GM08714 (cell line): ENCODE results near the gene TIMM29.

Experiments used
- H3K4me3 ChIP-seq: fragments of 200-500 bp; sonication (Bioruptor generic); 2 replicates; pipeline ENCODE4 v1.5.1; 2014; ENCODE audit warnings: mild to moderate bottlenecking, low read length, inconsistent platforms
- ZNF274 ChIP-seq: IDR thresholded peaks from 2 replicates; pipeline ENCODE4 v1.6.1; 2012; ENCODE audit warnings: mild to moderate bottlenecking, low read depth, low read length

The TIMM29 gene

DNA sequence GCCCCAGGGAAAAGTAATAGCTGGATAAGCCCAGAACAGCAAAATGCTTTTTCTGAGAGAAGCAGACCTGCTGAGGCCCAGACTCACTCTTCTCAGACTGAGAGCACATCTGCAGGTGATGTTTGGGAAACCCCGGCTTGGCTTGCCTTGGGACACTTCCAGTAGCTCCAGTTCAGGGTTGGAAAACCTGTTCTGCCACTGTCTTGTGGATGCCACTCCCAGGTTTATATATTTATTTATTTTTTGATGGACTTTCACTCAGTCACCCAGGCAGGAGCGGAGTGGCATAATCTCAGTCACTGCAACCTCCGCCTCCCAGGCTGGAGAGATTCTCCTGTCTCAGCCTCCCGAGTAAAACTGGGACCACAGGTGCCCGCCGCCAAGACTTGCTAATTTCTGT is 24.2 kb downstream of the TIMM29 start:
- H3K4me3 ChIP-seq = no peak overlapping the region
- no peak for TF ChIP-seq ZNF274

DNA sequence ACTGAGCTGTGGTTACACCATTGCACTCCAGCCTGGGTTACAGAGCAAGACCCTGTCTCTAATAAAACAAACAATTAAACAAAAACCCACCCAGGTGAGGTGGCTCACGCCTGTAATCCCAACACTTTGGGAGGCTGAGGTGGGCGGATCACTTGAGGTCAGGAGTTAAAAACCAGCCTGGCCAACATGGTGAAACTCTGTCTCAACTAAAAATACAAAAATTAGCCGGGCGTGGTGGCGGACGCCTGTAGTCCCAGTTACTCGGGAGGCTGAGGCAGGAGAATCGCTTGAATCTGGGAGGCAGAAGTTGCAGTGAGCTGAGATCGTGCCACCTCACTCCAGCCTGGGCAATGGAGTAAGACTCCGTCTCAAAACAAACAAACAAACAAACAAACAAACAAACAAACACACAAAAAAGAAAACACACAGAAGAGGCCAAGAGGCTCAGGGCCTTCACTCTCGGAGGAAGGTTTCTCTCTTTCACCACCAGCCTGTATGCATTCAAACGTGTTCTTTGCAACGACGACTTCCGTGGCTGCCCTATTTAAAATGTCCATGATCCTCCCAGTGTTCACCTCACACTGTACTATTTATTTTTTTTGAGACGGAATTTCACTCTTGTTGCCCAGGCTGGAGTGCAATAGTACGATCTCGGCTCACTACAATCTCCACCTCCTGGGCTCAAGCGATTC is 30.8 kb downstream of the TIMM29 start:
- H3K4me3 ChIP-seq = peak overlapping the region; percentile 70; the same call in 1 of the 2 replicates

DNA sequence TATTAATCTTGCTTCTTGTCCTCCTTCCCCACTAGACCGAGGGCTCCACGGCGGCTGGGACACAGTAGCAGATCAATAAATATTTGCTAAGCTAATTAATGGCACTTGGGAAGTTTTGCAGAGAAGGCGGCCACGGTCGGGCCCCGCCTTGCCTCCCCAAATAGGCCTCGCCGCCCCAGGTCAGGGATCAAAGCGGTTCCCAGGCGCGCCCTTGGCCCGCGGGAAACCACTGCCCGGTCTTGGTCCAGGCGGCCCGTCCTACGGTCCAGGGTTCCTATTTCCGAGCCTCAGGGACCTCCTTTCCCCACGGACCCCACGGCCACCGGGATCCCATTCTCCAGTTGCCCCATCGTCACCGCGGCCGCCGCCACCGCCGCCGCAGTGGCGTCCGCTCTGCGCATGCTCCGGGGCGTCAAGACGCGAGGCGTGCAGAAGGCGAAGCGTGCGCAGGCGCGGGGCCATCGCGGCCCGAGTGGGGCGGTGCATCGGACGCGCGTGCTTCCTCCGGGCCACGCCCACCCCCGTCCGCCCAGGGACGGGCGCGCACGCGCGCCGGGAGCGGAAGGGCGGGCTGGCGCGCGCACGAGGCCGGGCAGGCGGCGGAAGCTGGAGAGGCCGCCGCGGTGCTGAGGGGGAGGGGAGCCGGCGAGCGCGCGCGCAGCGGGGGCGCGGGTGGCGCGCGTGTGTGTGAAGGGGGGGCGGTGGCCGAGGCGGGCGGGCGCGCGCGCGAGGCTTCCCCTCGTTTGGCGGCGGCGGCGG is 31.9 kb downstream of the TIMM29 start, which contains the start of gene SMARCA4:
Gene SMARCA4 (plus strand): TSS at position 717 of the 759 bp plus-strand sequence. CDS start 23,122 bp downstream, outside the sequence.
- H3K4me3 ChIP-seq = peak within 1 kb of the TSS; percentile 83
- TF ChIP-seq ZNF274 = no peak

DNA sequence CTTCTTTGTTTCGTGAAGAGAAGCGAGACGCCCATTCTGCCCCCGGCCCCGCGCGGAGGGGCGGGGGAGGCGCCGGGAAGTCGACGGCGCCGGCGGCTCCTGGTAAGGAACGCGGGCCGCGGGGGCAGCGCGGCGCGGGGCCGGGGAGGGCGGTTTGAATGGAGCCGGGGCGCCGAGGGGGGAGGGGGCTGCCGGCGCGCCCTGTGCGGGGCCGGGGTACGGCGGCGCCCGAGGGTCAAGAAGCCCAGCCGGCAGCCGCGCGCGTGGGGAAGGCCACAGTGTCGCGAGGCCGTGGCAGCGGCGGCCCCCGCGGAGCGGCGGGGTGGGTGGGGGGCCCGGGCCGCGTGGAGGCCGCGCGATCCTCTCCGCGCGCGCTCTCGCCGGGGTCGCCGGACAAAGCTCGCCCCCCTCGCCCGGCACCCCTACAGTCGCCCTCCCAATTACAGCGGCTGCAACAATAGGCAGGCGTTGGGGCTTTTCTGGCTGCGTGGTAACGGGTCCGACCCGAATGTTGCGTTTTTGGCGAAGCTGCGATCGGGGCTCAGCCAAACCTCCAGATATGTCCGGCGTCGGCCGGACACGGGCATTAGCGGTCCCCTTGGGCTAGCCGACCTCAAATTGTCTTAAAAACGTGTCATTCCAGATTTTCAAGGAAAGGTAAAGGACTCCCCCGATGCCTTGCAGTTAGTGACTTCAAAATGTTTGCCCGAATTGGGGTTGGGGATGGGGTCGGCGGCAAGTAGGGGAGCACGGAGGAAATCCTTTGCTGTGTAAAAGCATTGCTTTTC is 32.7 kb downstream of the TIMM29 start:
- no peak for TF ChIP-seq ZNF274
- peak overlapping the region; percentile 83 for H3K4me3 ChIP-seq

DNA sequence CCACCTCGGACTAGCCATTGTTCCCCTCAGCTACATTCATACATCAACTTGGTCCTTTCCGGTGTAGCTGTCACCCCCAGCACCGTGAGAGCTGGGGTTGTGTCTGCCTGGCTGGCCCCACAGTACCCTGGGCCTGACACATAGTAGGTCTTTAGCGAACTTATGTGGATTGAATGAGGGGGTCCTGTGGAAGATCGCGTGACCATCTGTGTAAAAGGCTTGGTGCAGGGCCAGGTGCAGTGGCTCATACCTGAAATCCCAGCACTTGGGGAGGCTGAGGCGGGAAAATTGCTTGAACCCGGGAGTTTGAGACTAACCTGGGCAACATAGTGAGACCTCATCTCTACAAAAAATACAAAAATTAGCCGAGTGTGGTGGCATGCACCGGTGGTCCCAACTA is 34.3 kb downstream of the TIMM29 start:
- TF ChIP-seq ZNF274 = no peak
- H3K4me3 ChIP-seq = peak overlapping the region; percentile 4; the same call in 1 of the 2 replicates

- peak overlapping the region; percentile 8; the same call in 1 of the 2 replicates for H3K4me3 ChIP-seq
Measured at GRCh38 chr19:10963865-10964264, 35.3 kb downstream of the TIMM29 start.

DNA sequence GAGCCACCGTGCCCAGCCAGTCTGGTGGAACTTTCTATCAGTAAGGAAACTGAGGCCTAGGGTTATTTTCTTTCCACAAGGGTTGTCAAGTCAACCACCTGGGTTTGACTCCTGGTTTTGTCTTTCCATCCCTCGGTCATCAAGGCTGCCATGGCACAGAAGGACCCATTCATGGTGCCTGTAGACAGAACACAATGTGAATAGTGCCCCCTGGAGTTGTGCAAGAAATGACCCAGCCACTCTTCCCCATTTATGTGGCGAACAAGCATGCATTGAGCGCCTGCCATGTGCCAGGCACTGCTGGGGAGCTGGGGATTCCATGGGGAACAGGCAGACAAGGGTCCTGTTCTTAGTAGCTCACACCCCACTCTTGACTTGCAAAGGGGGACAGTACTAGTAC is 36.3 kb downstream of the TIMM29 start:
- TF ChIP-seq ZNF274 = no peak

More at GRCh38 chr19:10963865-10964264, 35.3 kb downstream of the TIMM29 start:
- TF ChIP-seq ZNF274 = no peak

DNA sequence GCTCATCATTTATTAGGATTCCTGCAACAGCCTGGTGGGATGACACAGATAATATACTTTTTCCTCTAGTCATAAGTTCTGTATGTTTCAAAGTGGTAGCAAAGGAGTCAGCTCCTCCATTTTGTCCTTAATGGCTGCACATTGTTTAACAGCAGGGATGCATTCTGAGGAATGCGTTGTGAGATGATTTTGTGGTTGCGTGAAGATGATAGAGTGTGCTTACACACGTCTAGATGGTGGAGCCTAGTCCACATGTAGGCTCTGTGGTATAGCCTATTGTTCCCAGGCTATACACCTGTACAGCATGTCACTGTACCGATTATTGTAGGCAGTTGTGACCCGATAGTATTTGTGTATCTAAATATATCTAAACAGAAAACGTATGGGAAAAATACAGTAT is 36.8 kb downstream of the TIMM29 start:
- TF ChIP-seq ZNF274 = no peak

More for the DNA sequence above, 36.3 kb downstream of the TIMM29 start:
- no peak overlapping the region for H3K4me3 ChIP-seq

GRCh38 chr19:10966809-10967208 is 38.2 kb downstream of the TIMM29 start:
- no peak for TF ChIP-seq ZNF274
- H3K4me3 ChIP-seq = no peak overlapping the region

More for the DNA sequence above, 36.8 kb downstream of the TIMM29 start:
- H3K4me3 ChIP-seq = no peak overlapping the region

- H3K4me3 ChIP-seq = peak overlapping the region; percentile 3; the same call in 1 of the 2 replicates
- TF ChIP-seq ZNF274 = no peak
Measured at GRCh38 chr19:10968527-10969135, 40.0 kb downstream of the TIMM29 start.

- no peak overlapping the region for H3K4me3 ChIP-seq
- TF ChIP-seq ZNF274 = no peak
Measured at GRCh38 chr19:10971107-10971726, 42.6 kb downstream of the TIMM29 start.

DNA sequence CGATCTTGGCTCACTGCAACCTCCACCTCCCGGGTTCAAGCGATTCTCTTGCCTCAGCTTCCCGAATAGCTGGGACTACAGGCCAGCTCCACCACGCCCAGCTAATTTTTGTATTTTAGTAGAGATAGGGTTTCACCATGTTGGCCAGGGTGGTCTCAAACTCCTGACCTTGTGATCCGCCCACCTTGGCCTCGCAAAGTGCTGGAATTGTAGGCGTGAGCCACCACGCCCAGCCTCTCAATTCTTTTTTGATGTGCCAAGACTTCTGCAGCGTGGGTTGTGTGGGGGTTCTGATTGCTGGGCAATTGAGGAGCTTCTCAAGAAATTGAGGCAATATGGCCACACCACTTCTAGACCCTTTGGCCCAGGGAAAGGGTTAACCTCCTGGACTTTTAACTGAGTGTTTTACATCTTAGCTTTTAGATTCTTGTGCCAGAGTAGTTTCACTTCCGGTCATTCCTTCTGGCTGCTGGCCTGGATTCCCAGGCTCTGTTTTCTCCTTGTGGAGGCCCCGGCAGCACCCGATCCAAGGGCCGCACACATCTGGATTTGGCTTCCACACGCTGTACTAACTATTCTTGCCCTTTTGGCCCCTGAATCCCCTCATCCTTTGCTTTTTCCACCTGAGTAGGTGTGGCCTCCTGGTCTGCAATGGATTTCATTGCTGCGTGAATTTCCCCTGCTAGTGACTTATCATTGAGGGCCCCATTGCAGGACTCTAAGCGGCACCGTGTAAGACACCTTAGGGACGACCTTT is 46.9 kb downstream of the TIMM29 start:
- H3K4me3 ChIP-seq = no peak overlapping the region
- no peak for TF ChIP-seq ZNF274
